Erythroblast (primary cell): ENCODE measurements around the gene C10orf143.

Source experiments
- DNase-seq, 2 experiments: peaks; one replicate each; lab custom pipeline; 2025; lab: John Stamatoyannopoulos, UW
- GATA1 ChIP-seq: IDR thresholded peaks from 2 replicates; pipeline ENCODE4 v1.6.1; 2011; ENCODE audit warnings: low read depth, mild to moderate bottlenecking, control low read depth, low read length, moderate library complexity
- POLR2A ChIP-seq: IDR thresholded peaks from 2 replicates; pipeline ENCODE4 v1.6.1; 2011; ENCODE audit warnings: mild to moderate bottlenecking, low read length

Gene C10orf143

GRCh38 chr10:130110246-130111112, at the start of gene C10orf143:
TSS of gene C10orf143 (minus strand) at chr10:130110830. CDS start at chr10:130110772, 58 bp downstream.
- no peak for TF ChIP-seq GATA1
- peak; percentile 91 for TF ChIP-seq POLR2A
- peak; percentile 97 for DNase-seq

GRCh38 chr10:130159192-130159794, 48.7 kb upstream of the C10orf143 start:
- no peak for DNase-seq
- TF ChIP-seq POLR2A (no peak), GATA1 (no peak)

- TF ChIP-seq GATA1 (no peak), POLR2A (no peak)
- no peak for DNase-seq
Measured at GRCh38 chr10:130146042-130146441, 35.4 kb upstream of the C10orf143 start.

- DNase-seq: no peak
- no peak for TF ChIP-seq POLR2A
- no peak for TF ChIP-seq GATA1
Measured at GRCh38 chr10:130141878-130142277, 31.2 kb upstream of the C10orf143 start.

DNA sequence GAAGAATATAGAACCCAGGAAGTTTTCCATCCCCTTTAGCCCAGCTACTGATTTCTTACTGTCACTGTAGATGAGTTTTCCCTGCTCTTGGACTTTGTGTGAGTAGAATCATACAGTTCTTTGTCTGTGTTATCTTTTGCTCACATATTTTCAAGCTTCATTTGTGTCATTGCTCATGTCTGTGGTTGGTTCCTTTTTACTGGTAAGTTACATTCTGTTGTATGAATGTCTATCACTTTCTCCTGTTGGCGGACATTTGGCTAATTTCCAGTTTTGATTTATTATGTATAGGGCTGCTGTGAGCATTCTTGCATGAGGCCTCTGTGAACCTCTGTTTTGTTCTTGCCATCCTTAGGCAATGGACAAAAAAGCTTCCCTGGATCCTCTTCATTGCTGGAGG, 30.8 kb upstream of the C10orf143 start:
- TF ChIP-seq GATA1 (no peak), POLR2A (no peak)
- peak; percentile 50 to 75 for DNase-seq

- TF ChIP-seq POLR2A: no peak
- TF ChIP-seq GATA1: no peak
- DNase-seq: no peak
Measured at GRCh38 chr10:130141038-130141437, 30.4 kb upstream of the C10orf143 start.

DNA sequence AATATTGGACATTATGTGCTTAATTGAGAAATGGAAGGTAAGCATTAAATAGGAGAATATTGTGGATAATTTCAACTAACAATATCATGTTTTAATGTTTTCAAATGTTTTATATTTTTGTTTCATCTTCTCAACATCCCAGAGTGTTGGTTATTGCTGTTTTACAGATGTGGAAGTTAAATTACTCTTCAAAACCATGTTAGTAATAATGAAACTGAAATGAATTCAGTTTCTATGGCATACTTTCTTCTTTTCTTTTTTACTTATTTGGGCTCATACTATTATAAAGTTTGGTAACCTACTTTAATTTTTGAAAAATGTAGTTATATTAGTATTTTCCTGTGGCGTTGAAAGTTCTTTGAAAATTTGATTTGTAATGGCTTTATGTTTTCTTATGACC, 29.8 kb upstream of the C10orf143 start:
- no peak for DNase-seq
- no peak for TF ChIP-seq POLR2A
- no peak for TF ChIP-seq GATA1

- peak; percentile 46 to 79 for DNase-seq
- TF ChIP-seq POLR2A: no peak
- TF ChIP-seq GATA1: no peak
Measured at GRCh38 chr10:130138479-130138866, 27.8 kb upstream of the C10orf143 start.

GRCh38 chr10:130137659-130138478, 27.2 kb upstream of the C10orf143 start:
- DNase-seq: peak in 1 of 2 experiments; percentile 28
- TF ChIP-seq GATA1: no peak
- no peak for TF ChIP-seq POLR2A

GRCh38 chr10:130137090-130137448, 26.4 kb upstream of the C10orf143 start:
- DNase-seq: peak; percentile 53 to 64
- TF ChIP-seq GATA1 (no peak), POLR2A (no peak)

DNA sequence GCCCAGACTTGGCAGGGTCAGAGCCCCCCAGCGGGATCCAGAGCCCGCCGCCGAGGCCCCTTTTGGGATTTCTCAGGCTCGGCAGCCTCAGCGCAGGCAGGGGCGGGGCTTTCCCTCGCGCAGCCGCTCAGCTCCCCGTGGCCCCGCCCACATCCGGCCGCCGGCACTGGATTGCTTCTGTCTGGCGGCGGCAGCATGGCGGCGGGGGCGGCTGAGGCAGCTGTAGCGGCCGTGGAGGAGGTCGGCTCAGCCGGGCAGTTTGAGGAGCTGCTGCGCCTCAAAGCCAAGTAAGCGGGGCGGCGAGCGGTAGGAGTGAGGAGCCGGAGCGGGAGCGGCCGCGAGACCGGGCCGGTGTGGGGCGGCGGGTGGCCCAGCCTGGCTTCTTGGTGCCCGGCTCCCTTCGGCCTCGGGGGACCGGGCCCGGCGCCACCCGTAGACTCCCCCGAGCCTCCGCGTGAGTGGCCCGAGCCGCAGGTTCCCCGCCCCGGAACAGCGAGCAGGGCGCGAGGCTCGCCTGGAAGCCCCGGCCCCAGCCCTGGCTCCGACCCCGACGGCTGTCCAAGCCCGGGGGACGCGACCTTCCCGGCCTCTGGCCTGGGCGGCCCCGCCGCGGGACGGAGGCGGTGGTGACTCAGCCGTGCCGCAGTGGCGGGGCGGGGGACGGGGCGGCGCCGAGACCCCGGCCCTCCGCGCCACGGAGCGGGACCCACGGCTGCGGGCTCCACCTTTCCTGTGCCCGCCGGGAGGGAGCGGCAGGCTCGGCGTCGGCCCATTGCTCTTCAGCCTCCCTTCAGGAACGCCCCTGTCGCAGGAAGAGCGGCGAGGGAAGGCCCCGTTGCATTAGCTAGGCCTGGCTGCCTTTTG, 25.8 kb upstream of the C10orf143 start, which contains the start of gene GLRX3:
Gene GLRX3 (plus strand): TSS at position 166 of the 864 bp plus-strand sequence. CDS start 30 bp downstream, at position 196.
- no peak for TF ChIP-seq GATA1
- peak; percentile 68 for TF ChIP-seq POLR2A
- DNase-seq: peak; percentile 89 to 94

DNA sequence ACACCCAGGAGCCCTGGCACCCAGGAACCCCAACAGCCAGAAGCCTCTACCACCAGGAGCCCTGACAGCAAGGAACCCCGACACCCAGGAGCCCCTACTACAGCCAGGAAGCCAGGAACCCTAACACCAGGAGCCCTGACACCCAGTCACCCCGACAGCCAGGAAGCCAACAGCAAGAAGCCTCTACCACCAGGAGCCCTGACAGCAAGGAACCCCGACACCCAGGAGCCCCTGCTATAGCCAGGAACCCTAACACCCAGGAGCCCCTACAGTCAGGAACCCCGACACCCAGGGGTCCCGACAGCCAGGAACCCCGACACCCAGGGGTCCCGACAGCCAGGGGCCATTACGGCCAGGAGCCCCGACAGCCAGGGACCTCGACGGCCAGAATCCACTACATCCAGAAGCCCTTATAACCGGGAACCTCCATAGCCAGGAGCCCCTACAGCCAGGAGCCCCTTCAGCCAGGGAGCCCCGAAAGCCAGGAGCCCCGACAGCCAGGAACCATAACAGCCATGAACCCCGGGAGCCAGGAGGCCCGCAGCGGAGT, 25.1 kb upstream of the C10orf143 start:
- TF ChIP-seq POLR2A (no peak), GATA1 (no peak)
- no peak for DNase-seq

DNA sequence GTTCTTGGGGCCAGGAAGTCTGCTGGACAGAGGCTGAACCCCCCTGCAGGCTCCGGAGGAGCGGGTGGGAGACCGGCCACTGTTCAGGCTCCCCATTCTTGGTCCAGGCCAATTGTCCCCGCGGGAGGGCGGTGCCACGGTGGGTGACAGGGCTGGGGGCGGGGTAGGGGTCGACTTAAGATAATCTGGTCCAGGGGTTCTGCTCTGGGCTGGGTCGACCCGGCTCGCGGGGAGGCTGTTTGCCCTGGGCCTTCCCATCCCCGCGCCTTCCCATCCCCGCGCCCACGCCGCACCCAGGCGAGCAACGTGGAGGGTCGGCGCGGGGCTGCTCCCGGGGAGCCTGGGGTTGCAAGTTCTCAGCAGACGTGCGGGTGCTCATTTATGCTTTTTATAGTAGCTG, 18.3 kb upstream of the C10orf143 start:
- no peak for DNase-seq
- TF ChIP-seq POLR2A: no peak
- TF ChIP-seq GATA1: no peak
